SK-N-MC (cell line): ENCODE measurements around the gene GDPD4.

ENCODE experiments used
- EZH2 ChIP-seq: fragments of 200-600 bp; sonication (generic); IDR thresholded peaks from one replicate; pipeline ENCODE4 v1.6.1; 2017; ENCODE audit warnings: antibody characterized with exemption
- POLR2AphosphoS5 ChIP-seq: IDR thresholded peaks from 2 replicates; pipeline ENCODE4 v1.6.1; 2012; ENCODE audit warnings: mild to moderate bottlenecking, low read depth, low read length, borderline replicate concordance

DNA sequence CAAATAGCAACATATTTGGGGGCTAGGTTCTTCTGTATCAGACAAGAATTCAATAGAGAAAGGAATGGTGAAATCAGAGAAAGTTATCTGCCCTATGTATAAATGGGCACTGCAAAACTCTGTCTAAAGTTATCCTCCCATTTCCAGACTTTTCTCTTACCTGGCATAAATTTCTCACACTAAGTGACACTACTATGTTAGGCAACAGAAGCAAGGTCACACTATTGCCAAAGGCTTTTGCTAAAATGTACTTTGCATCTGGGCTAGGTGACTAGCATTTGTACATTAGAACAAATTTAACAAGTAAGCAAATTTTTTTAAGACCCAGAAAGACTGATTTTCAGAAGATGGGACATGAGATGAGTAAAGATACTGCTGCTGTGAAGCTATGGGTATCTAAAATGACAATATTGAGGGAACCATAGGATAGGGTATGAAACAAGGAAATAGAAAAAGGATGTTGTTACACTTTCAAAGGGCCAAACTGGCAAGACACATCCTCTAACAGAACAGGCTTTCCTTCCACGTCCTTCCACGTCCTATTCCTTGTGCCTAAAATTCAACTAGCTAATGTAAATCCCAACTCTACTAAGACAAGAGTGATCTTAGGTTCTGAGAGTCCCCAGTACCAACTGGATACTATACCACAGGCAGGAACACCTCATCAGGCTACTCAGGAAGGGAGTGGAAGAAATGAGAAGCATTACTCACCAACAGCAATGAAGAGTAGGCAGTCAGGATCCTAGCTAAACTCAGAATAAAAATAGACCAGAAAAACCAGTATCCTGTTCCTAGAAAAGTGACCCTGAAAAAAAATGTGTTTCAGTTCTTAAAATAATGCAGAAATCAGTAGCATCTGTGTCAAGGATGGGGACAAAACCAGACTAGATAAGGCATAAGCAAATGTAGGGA lies 22.6 kb downstream of the GDPD4 start:
- TF ChIP-seq EZH2 (no peak), POLR2AphosphoS5 (no peak)
